ENCODE measurements around the gene CTNNB1. TPM values are rescaled to one million over a fixed set of nuclear protein-coding genes. Genes with fewer than 3 reads are reported as not detected.

Gene CTNNB1
- total RNA-seq, 1 donor: 1,165 TPM

GRCh38 chr3:41244620-41245336 lies 45.5 kb downstream of the CTNNB1 start:
- Histone ChIP-seq H2AFZ (ENCODE audit: low read length) (no peak overlapping the region), H3K4me3 (ENCODE audit: insufficient read depth, low read length) (no peak overlapping the region), H4K20me1 (ENCODE audit: insufficient read depth, low read length) (peaks cover 5% of the 10 kb centered on the region), H3K79me2 (ENCODE audit: insufficient read depth, low read length) (no peaks in the 10 kb centered on the region), H3K9me3 (ENCODE audit: low read depth, low read length) (no peaks in the 10 kb centered on the region), H3K4me1 (ENCODE audit: insufficient read depth, low read length) (no peaks in the 10 kb centered on the region), H3K4me2 (ENCODE audit: insufficient read depth, low read length) (no peak overlapping the region), H3K27ac (ENCODE audit: low read depth, low read length) (no peak overlapping the region), H3K36me3 (ENCODE audit: insufficient read depth, low read length) (peaks cover 16% of the 10 kb centered on the region), H3K27me3 (ENCODE audit: insufficient read depth, low read length) (no peaks in the 10 kb centered on the region)
- no peak for TF ChIP-seq CTCF (IDR thresholded peaks at IDR 0.05; ENCODE audit: extremely low read depth, low read depth, low read length)
- DNase-seq (ENCODE audit: insufficient read length, low spot score, missing footprints): no peak

GRCh38 chr3:41247055-41248004 lies 48.0 kb downstream of the CTNNB1 start:
- H3K4me3 ChIP-seq (ENCODE audit: insufficient read depth, low read length): no peak overlapping the region
- no peak overlapping the region for H3K27ac ChIP-seq (ENCODE audit: low read depth, low read length)
- H3K79me2 ChIP-seq (ENCODE audit: insufficient read depth, low read length): no peaks in the 10 kb centered on the region
- no peaks in the 10 kb centered on the region for H3K27me3 ChIP-seq (ENCODE audit: insufficient read depth, low read length)
- H3K36me3 ChIP-seq (ENCODE audit: insufficient read depth, low read length): peaks cover 3% of the 10 kb centered on the region
- no peaks in the 10 kb centered on the region for H3K9me3 ChIP-seq (ENCODE audit: low read depth, low read length)
- no peaks in the 10 kb centered on the region for H3K4me1 ChIP-seq (ENCODE audit: insufficient read depth, low read length)
- TF ChIP-seq CTCF (IDR thresholded peaks at IDR 0.05; ENCODE audit: extremely low read depth, low read depth, low read length): no peak
- no peaks in the 10 kb centered on the region for H4K20me1 ChIP-seq (ENCODE audit: insufficient read depth, low read length)
- H2AFZ ChIP-seq (ENCODE audit: low read length): no peak overlapping the region
- no peak overlapping the region for H3K4me2 ChIP-seq (ENCODE audit: insufficient read depth, low read length)
- no peak for DNase-seq (ENCODE audit: insufficient read length, low spot score, missing footprints)

GRCh38 chr3:41248525-41248924 lies 49.2 kb downstream of the CTNNB1 start:
- H3K4me3 ChIP-seq (ENCODE audit: insufficient read depth, low read length): no peak overlapping the region

More at GRCh38 chr3:41248525-41248924, 49.2 kb downstream of the CTNNB1 start:
- H3K27me3 ChIP-seq (ENCODE audit: insufficient read depth, low read length): no peaks in the 10 kb centered on the region
- no peak for DNase-seq (ENCODE audit: insufficient read length, low spot score, missing footprints)
- no peak overlapping the region for H3K27ac ChIP-seq (ENCODE audit: low read depth, low read length)
- no peak for TF ChIP-seq CTCF (IDR thresholded peaks at IDR 0.05; ENCODE audit: extremely low read depth, low read depth, low read length)
- H3K36me3 ChIP-seq (ENCODE audit: insufficient read depth, low read length): peaks cover 3% of the 10 kb centered on the region
- no peaks in the 10 kb centered on the region for H3K4me1 ChIP-seq (ENCODE audit: insufficient read depth, low read length)
- H3K4me2 ChIP-seq (ENCODE audit: insufficient read depth, low read length): no peak overlapping the region
- no peaks in the 10 kb centered on the region for H3K9me3 ChIP-seq (ENCODE audit: low read depth, low read length)
- H2AFZ ChIP-seq (ENCODE audit: low read length): no peak overlapping the region
- H3K79me2 ChIP-seq (ENCODE audit: insufficient read depth, low read length): no peaks in the 10 kb centered on the region
- H4K20me1 ChIP-seq (ENCODE audit: insufficient read depth, low read length): no peaks in the 10 kb centered on the region
